H1 (cell line): ENCODE data around the gene HEXIM1. TPM values are rescaled to one million over a fixed set of nuclear protein-coding genes. Genes with fewer than 3 reads are reported as not detected.

Experiments used
- CTCF ChIA-PET: fragments of 300-600 bp; sonication (Branson Sonifier 250); formaldehyde crosslinking; loops from one replicate; lab custom pipeline; 2021; ENCODE audit not compliant: partially characterized antibody; lab: Charles Lee
- POLR2A ChIA-PET: fragments of 300-600 bp; sonication (Branson Sonifier 250); formaldehyde crosslinking; loops from one replicate; lab custom pipeline; 2021; ENCODE audit warnings: inconsistent platforms; ENCODE audit not compliant: partially characterized antibody; lab: Charles Lee
- DNase-seq, 2 experiments: peaks; one replicate each; pipeline versions ENCODE4 v3.0.0 to v3.0.0-alpha.2; 2010 to 2022; ENCODE audit warnings: low spot score in 2 of 2, low read depth in 1 of 2, mixed read lengths in 1 of 2
- FAIRE-seq: peaks from 2 replicates; lab custom pipeline; 2011; peaks lifted over from hg19 to GRCh38; lab: Jason Lieb, UNC
- H2AFZ ChIP-seq: 2 replicates; pipeline ENCODE4 v1.8.1; 2012; ENCODE audit warnings: low read length, inconsistent platforms
- H2AK5ac ChIP-seq: 2 replicates; pipeline ENCODE4 v1.6.1; 2013; ENCODE audit warnings: low read depth, low read length
- H2BK120ac ChIP-seq: replicated peaks from 2 replicates; pipeline ENCODE3; 2013; ENCODE audit warnings: low read depth, low read length, inconsistent platforms
- H2BK12ac ChIP-seq: 2 replicates; pipeline ENCODE4 v1.6.1; 2013; ENCODE audit warnings: low read depth, low read length
- H2BK15ac ChIP-seq: 2 replicates; pipeline ENCODE4 v1.6.1; 2013; ENCODE audit warnings: low read length
- H2BK20ac ChIP-seq: 2 replicates; pipeline ENCODE4 v1.6.1; 2013; ENCODE audit warnings: low read length
- H2BK5ac ChIP-seq: 2 replicates; pipeline ENCODE4 v1.6.1; 2013; ENCODE audit warnings: low read depth, low read length
- H3K14ac ChIP-seq: 2 replicates; pipeline ENCODE4 v1.6.1; 2013; ENCODE audit warnings: inconsistent platforms; ENCODE audit not compliant: insufficient read length
- H3K18ac ChIP-seq: 2 replicates; pipeline ENCODE4 v1.6.1; 2013; ENCODE audit warnings: low read length; ENCODE audit errors: extremely low read depth
- H3K23ac ChIP-seq: 2 replicates; pipeline ENCODE4 v1.6.1; 2013; ENCODE audit warnings: inconsistent platforms; ENCODE audit not compliant: insufficient read length
- H3K23me2 ChIP-seq: 2 replicates; pipeline ENCODE4 v1.6.1; 2013; ENCODE audit warnings: low read depth, low read length
- H3K27ac ChIP-seq: 2 replicates; pipeline ENCODE4 v1.6.1; 2011; ENCODE audit warnings: low read depth, low read length, inconsistent platforms
- H3K27me3 ChIP-seq, 4 experiments: replicated peaks in 1 of 4; 1 replicate in 1 of 4; 2 replicates in 3 of 4; pipeline versions ENCODE4 v1.6.1 to v1.8.1; 2011 to 2013; ENCODE audit warnings: low read length in 3 of 4, mild to moderate bottlenecking in 3 of 4, inconsistent platforms in 2 of 4, mixed read lengths in 2 of 4, moderate library complexity in 1 of 4; ENCODE audit not compliant: control insufficient read depth in 3 of 4, insufficient read depth in 3 of 4; ENCODE audit errors: extremely low read depth in 1 of 4
- H3K36me3 ChIP-seq, 4 experiments: 2 replicates each; pipeline versions ENCODE4 v1.6.1 to v1.8.1; 2011 to 2013; ENCODE audit warnings: mild to moderate bottlenecking in 4 of 4, low read length in 3 of 4, moderate library complexity in 2 of 4, control low read depth in 1 of 4, inconsistent platforms in 1 of 4; ENCODE audit not compliant: insufficient read depth in 4 of 4, control insufficient read depth in 2 of 4
- H3K4ac ChIP-seq: replicated peaks from 2 replicates; pipeline ENCODE3; 2013; ENCODE audit warnings: low read length, low read depth, mixed read lengths, inconsistent platforms; ENCODE audit not compliant: insufficient read length
- H3K4me1 ChIP-seq, 4 experiments: replicated peaks in 1 of 4; 1 replicate in 1 of 4; 2 replicates in 3 of 4; pipeline versions ENCODE4 v1.6.1 to v1.8.1; 2011 to 2013; ENCODE audit warnings: low read length in 3 of 4, inconsistent platforms in 2 of 4, mixed read lengths in 1 of 4; ENCODE audit not compliant: insufficient read depth in 4 of 4, control insufficient read depth in 3 of 4
- H3K4me2 ChIP-seq, 2 experiments: 2 replicates each; pipeline versions ENCODE4 v1.6.1 to v1.8.1; 2011 to 2013; ENCODE audit warnings: low read depth in 2 of 2, low read length in 2 of 2, control low read depth in 1 of 2, inconsistent platforms in 1 of 2, mild to moderate bottlenecking in 1 of 2; ENCODE audit not compliant: insufficient read depth in 1 of 2
- H3K4me3 ChIP-seq, 4 experiments: fragments of 200-600, 300-600 bp in 1 of 4; sonication (generic), shearing (Covaris generic), sonication (Bioruptor Twin) in 1 of 4; 2 replicates each; pipeline versions ENCODE4 v1.5.1 to v1.8.1; 2011 to 2016; ENCODE audit warnings: low read length in 4 of 4, low read depth in 3 of 4, control low read depth in 2 of 4, inconsistent platforms in 2 of 4, mild to moderate bottlenecking in 2 of 4, mixed read lengths in 1 of 4, moderate library complexity in 1 of 4; ENCODE audit not compliant: insufficient read depth in 2 of 4; ENCODE audit errors: extremely low read depth in 1 of 4
- H3K56ac ChIP-seq: replicated peaks from 2 replicates; pipeline ENCODE3; 2013; ENCODE audit warnings: low read depth, mild to moderate bottlenecking, mixed read lengths, low read length, inconsistent platforms; ENCODE audit not compliant: insufficient read length
- H3K79me1 ChIP-seq: 2 replicates; pipeline ENCODE4 v1.6.1; 2013; ENCODE audit warnings: low read depth, low read length, control low read depth
- H3K79me2 ChIP-seq, 2 experiments: 2 replicates each; pipeline versions ENCODE4 v1.6.1 to v1.8.1; 2012 to 2013; ENCODE audit warnings: low read length in 2 of 2, mild to moderate bottlenecking in 2 of 2, inconsistent platforms in 1 of 2; ENCODE audit not compliant: insufficient read depth in 2 of 2, control insufficient read depth in 1 of 2
- H3K9ac ChIP-seq, 4 experiments: replicated peaks in 1 of 4; 1 replicate in 1 of 4; 2 replicates in 3 of 4; pipeline versions ENCODE4 v1.6.1 to v1.8.1; 2011 to 2013; ENCODE audit warnings: low read depth in 3 of 4, low read length in 3 of 4, control low read depth in 2 of 4, mild to moderate bottlenecking in 2 of 4, moderate library complexity in 2 of 4, inconsistent platforms in 1 of 4; ENCODE audit errors: extremely low read depth in 1 of 4
- H3K9me3 ChIP-seq, 2 experiments: 2 replicates each; pipeline versions ENCODE4 v1.6.1 to v1.8.1; 2012 to 2013; ENCODE audit warnings: mild to moderate bottlenecking in 2 of 2, moderate library complexity in 2 of 2, control low read depth in 1 of 2, inconsistent platforms in 1 of 2, low read depth in 1 of 2, low read length in 1 of 2, mixed read lengths in 1 of 2; ENCODE audit not compliant: insufficient read depth in 2 of 2
- H4K20me1 ChIP-seq, 2 experiments: replicated peaks in 1 of 2; 2 replicates each; pipeline versions ENCODE3 to v1.8.1; 2011 to 2013; ENCODE audit warnings: inconsistent platforms in 2 of 2, low read length in 2 of 2, mild to moderate bottlenecking in 1 of 2; ENCODE audit not compliant: insufficient read depth in 2 of 2, control insufficient read depth in 1 of 2
- H4K5ac ChIP-seq: 2 replicates; pipeline ENCODE4 v1.6.1; 2013; ENCODE audit warnings: low read length, low read depth, mixed read lengths, inconsistent platforms; ENCODE audit not compliant: insufficient read length
- H4K8ac ChIP-seq: 2 replicates; pipeline ENCODE4 v1.8.0; 2013; ENCODE audit warnings: mild to moderate bottlenecking, moderate library complexity, low read length, inconsistent platforms; ENCODE audit not compliant: insufficient read depth; ENCODE audit errors: extremely low read depth
- H4K91ac ChIP-seq: replicated peaks from 2 replicates; pipeline ENCODE3; 2013; ENCODE audit warnings: low read length, mixed read lengths, inconsistent platforms; ENCODE audit not compliant: insufficient read length
- CEBPB ChIP-seq: IDR thresholded peaks from 2 replicates; pipeline ENCODE4 v1.6.1; 2012; ENCODE audit warnings: low read depth, low read length
- CHD2 ChIP-seq: IDR thresholded peaks from 2 replicates; pipeline ENCODE4 v1.6.1; 2012; ENCODE audit warnings: low read length, improper control_type of control experiment
- GTF2F1 ChIP-seq: IDR thresholded peaks from 2 replicates; pipeline ENCODE4 v1.6.1; 2012; ENCODE audit warnings: low read depth, low read length, improper control_type of control experiment, borderline replicate concordance
- KDM1A ChIP-seq: fragments of 200-600, 300-600 bp; sonication (generic); IDR thresholded peaks from 2 replicates; pipeline ENCODE4 v1.7.1; 2016; ENCODE audit warnings: mild to moderate bottlenecking, low read length, borderline replicate concordance
- KDM5A ChIP-seq: fragments of 200-600 bp; IDR thresholded peaks from 2 replicates; pipeline ENCODE4 v1.7.1; 2012; ENCODE audit warnings: mild to moderate bottlenecking, low read length, inconsistent platforms, mixed read lengths
- SIX5 ChIP-seq: IDR thresholded peaks from 2 replicates; pipeline ENCODE4 v1.6.1; 2011; ENCODE audit warnings: mild to moderate bottlenecking, low read depth, low read length
- SP4 ChIP-seq: IDR thresholded peaks from 2 replicates; pipeline ENCODE4 v1.6.1; 2012; ENCODE audit warnings: low read length, inconsistent platforms
- SUZ12 ChIP-seq: fragments of 200-600 bp; sonication (generic); IDR thresholded peaks from 2 replicates; pipeline ENCODE4 v1.6.1; 2012; ENCODE audit warnings: mild to moderate bottlenecking, inconsistent platforms, low read length, moderate library complexity, mixed read lengths
- TEAD4 ChIP-seq: IDR thresholded peaks from 2 replicates; pipeline ENCODE4 v1.6.1; 2012; ENCODE audit warnings: low read depth, low read length, inconsistent platforms, mixed read lengths
- WGBS, 2 experiments: shearing (Covaris generic) in 1 of 2; methylation state at CpG; one replicate each; pipeline versions ENCODE4 v1.1.6 to v1.1.7; 2013 to 2015; ENCODE audit warnings: low lambda C conversion rate in 2 of 2, mixed read lengths in 2 of 2, inconsistent platforms in 1 of 2, low coverage in 1 of 2, missing lambda C conversion rate in 1 of 2; ENCODE audit not compliant: insufficient replicate concordance in 2 of 2, insufficient coverage in 1 of 2, insufficient read length in 1 of 2; ENCODE audit errors: extremely low coverage in 1 of 2, missing lambda C conversion rate in 1 of 2; 5-methylcytosine and 5-hydroxymethylcytosine counted together
- polyA plus RNA-seq, 7 experiments: library from polyadenylated mRNA; depleted of rRNA in 3 of 7; stranded (reverse) in 5 of 7; unstranded in 2 of 7; fragments of >200 nt in 5 of 7; fragments of 200-250 nt in 2 of 7; gene quantifications; 1 replicate in 5 of 7; 2 replicates in 1 of 7; 4 replicates in 1 of 7; pipeline versions ENCODE4 v1.2.1 to v1.2.3, GENCODE V29; 2011 to 2013; ENCODE audit warnings: missing spikeins in 2 of 7, mixed read lengths in 2 of 7
- total RNA-seq: library from RNA; stranded (reverse); fragmentation: NEBNext Ultra II Directional; extraction: Animal tissue kit (Norgen Biotek cat#: 25700); gene quantifications from 2 replicates; pipeline ENCODE4 v1.2.1, GENCODE V29; 2021

HEXIM1 gene
- total and polyA plus RNA-seq, 2 of the 8 experiments (the other 6 are each of a cell fraction or from before 2014, with no cell fraction given) = 9.1 to 38.3 TPM

- no peaks in the 10 kb centered on the region for H3K79me2 ChIP-seq
- no peak overlapping the region for H3K4me2 ChIP-seq
- no peak for FAIRE-seq
- H2AK5ac ChIP-seq = no peak overlapping the region
- H2BK5ac ChIP-seq = no peak overlapping the region
- no peak overlapping the region for H4K5ac ChIP-seq
- H3K36me3 ChIP-seq = no peaks in the 10 kb centered on the region
- no peak overlapping the region for H3K4ac ChIP-seq
- H3K14ac ChIP-seq = no peak overlapping the region
- H4K20me1 ChIP-seq = no peaks in the 10 kb centered on the region
- DNase-seq = no peak
- H3K27ac ChIP-seq = no peak overlapping the region
- H3K9me3 ChIP-seq = no peaks in the 10 kb centered on the region
- H3K23me2 ChIP-seq = no peaks in the 10 kb centered on the region
- CTCF ChIA-PET = interaction anchor here (0.6 to 2.8 kb wide), 7 partner anchors 13 to 51 kb away, joined by 3 to 20 read pairs (median 5); no protein-coding TSS in a partner anchor
- H3K79me1 ChIP-seq = no peaks in the 10 kb centered on the region
- no peak overlapping the region for H3K18ac ChIP-seq
- WGBS, 2 experiments = 97% methylated on average over 5 of the region's 5 CpGs; no CpG with 5 or more reads in 1 of the 2 experiments
- H3K9ac ChIP-seq = no peak overlapping the region
- H3K4me1 ChIP-seq = peaks cover 0 to 3% (median 0%) of the 10 kb centered on the region in 4 experiments; a peak in 2 of 7 replicates
- no peaks in the 10 kb centered on the region for H3K27me3 ChIP-seq
- no peak overlapping the region for H3K23ac ChIP-seq
- H2BK15ac ChIP-seq = no peak overlapping the region
- no peak overlapping the region for H2AFZ ChIP-seq
- no peak overlapping the region for H2BK12ac ChIP-seq
- H4K91ac ChIP-seq = no peak overlapping the region
- no peak overlapping the region for H3K4me3 ChIP-seq
- no peak overlapping the region for H2BK20ac ChIP-seq
- POLR2A ChIA-PET = interaction anchor here (0.7 to 3.5 kb wide), 5 partner anchors 12 to 400 kb away, joined by 3 to 23 read pairs (median 7); partner anchors contain the start of genes HEXIM1 and HEXIM2
- TF ChIP-seq SUZ12 = no peak
- TF ChIP-seq SP4 = no peak
- TF ChIP-seq KDM1A = no peak
- no peak for TF ChIP-seq SIX5
- no peak for TF ChIP-seq CHD2
- TF ChIP-seq KDM5A = no peak
- TF ChIP-seq GTF2F1 = no peak
- no peak for TF ChIP-seq CEBPB
- TF ChIP-seq TEAD4 = no peak
- H2BK120ac ChIP-seq = no peak overlapping the region
- H4K8ac ChIP-seq = no peak overlapping the region
- no peak overlapping the region for H3K56ac ChIP-seq
Measured at GRCh38 chr17:45184144-45184543, 35.9 kb downstream of the HEXIM1 start.
